NCI-H1417 (cell line): ENCODE results near the gene C4orf54.
A peak's percentile ranks its signal among the peaks of the same experiment; 100 is the strongest.

Experiments
- DNase-seq, 3 experiments: peaks; one replicate each; lab custom pipeline; 2025; lab: John Stamatoyannopoulos, UW

C4orf54 gene

DNA sequence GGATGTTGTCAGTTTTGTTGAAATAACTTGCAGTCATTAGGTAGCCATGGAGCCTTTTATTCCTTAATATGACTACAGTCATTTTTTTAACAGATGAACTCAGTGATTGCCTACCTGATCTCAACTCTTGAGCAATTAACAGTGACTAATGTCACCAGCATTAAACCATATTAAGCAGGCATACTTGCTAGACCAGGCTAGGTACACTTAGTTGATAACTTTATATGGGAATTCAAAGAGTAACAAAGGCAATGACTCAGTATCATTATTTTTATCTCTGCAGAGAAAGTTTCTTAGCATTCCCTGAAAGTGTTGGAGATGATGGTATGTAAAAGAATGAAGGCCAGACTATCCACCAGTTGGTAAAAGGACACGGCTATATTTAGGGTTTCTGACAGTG is at the start of gene C4orf54:
Gene C4orf54 (minus strand): TSS at position 31 of the 400 bp plus-strand sequence. CDS start 3,180 bp downstream, outside the sequence.
- no peak for DNase-seq

DNA sequence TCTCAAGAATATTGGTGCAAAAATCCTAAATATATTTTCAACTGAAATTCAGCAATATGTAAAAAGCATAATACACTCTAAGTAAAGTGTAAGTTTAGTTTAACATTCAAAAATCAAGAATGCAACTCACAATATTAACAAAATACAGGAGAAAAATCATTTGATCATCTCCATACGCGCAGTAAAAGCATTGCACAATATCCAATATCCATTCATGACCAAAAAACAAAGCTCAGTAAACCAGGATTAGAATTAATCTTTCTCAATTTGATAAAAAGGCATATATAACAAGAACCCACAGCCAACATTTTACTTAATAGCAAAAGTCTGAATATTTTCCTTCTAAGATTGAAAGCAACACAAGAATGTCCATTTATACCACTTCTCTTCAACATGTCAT is 48.3 kb upstream of the C4orf54 start:
- DNase-seq = no peak

DNA sequence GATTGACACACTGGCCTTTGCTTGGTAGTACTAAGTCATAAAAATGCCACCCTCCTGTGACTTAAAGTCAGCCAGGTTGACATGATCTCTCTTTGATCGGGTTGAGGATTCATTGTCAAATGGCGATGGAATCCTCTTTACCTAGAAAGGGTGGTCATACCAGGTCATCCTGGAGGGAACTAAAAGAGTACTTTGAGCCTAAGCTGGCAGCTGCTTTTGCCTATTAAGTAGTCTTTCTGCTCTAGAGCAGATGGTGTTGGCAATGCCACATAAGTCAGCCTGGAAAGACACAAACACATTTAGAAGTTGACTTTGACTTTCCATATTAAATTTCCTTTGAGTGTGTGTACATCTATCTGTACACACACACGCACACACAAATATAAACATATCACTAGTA is 39.2 kb upstream of the C4orf54 start:
- no peak for DNase-seq

DNA sequence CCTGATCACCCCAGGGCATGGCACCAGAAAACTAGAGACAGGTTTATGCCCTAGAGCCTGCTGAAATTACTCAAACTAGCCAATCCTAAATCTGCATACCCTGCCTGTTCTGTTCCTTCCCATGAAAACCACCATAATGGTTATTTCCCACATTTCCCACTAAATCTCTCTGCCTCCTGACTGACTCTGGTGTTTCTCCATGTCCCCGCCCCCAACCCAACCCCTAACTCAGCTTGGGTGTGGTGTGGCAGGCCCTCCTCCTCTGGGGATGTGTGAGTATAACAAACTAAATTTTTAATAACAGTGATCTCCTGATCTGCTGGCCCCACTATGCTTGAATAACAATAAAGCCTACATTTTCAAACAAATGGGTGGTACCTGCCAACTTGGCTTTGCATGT is 35.5 kb upstream of the C4orf54 start:
- no peak for DNase-seq

DNA sequence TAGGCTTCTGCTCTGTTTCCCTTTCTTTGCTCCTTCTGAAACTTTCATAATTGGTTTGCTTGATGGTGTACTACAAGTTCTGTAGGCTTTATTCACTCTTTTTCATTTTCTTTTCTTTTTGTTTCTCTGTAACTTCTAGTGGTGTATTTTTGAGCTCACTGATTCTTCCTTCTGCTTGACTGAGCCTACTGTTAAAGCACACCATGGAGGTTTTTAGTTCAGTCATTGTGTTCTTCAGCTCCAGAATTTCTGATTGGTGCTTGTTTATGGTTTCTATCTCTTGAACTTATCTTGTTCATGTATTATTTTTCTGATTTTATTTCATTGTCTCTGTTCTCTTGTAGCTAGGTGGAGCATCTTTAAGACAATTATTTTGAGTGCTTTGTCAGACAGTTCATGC is 33.4 kb upstream of the C4orf54 start:
- DNase-seq = no peak

DNA sequence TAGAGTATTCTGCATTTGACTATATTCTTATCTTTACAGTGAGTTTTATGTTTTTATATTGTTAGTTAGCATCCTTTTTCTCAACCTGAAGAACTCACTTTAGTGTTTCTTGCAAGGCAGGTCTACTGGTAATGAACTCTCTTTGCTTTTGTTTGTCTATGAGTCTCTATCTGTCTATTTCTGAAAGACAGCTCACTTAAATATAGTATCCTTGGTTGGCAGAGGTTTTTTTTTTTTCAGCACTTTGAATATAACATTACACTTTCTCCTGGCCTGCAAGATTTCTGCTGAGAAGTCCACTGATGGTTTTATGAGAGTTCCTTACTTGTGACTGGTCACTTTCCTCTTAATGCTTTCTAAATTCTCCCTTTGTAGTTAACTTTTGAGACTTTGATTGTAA is 32.8 kb upstream of the C4orf54 start:
- no peak for DNase-seq

DNA sequence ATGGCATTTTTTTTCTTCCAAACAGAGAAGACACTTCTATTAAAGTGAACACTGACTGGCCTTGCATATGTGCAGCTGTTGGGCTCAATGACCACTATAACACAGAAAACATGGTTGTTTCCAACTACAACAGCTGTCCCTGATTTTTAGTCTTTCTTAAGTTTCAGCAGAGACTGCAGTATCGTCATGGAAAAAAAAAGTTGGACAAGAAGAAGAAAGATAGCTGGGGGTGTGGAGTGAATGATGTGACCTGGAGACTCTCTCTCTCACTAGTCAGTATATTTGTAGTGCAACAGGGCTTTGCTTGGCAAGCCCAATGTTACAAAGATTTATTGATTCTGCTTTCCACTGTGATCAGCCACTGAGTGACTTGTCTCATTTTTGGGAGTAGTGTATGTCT is 29.5 kb upstream of the C4orf54 start:
- no peak for DNase-seq

DNA sequence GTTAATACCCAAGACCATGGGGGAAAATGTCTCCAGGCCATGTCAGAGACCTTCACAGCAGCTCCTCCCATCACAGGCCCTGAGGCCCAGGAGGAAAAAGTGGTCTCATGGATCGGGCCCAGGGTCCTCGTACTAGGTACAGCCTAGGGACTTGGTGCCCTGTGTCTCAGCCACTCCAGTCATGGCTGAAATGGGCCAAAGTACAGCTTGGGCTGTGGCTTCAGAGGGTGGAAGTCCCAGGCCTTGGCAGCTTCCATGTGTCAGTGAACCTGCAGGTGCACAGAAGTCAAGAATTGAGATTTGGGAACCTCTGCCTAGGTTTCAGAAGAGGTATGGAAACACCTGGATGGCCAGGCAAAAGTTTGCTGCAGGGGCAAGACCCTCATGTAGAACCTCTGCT is 27.6 kb upstream of the C4orf54 start:
- DNase-seq = no peak

DNA sequence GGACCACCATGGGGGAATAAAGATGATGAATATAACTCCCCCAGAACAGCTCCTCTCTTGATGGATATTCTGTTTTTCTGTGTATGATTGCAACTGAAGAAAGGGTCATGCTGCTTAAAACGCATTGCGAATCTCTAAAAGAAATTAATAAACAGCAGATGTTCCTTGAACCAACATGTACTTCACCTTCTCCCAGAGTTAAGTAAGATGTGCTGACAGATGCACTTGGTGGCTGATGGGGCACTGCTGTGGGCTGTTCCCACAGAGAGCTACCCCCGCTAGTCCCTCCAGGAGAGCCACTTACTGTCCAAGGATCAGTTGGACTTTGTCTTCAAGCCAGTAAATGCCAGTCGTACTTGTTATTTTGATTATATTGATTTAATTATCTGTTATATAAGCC is 26.3 kb upstream of the C4orf54 start:
- DNase-seq = no peak

DNA sequence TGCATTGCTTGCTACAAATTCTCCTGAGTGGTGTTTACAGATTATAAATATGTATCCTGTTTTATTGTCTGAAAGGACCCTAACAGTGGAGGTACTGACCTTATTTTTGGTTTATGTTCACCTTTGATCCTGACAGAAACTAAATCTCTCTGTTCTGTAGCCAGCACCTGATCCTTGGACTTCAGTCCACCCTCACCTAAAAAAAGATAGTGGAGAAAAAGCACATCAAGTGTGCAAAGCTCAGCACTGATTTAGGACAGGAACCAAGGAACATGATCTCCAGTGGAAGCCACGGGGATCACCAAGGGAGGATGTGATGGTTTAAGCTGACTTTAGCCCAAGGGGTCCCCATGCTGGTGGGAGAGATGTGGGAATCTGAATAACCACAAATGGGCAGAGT is 22.3 kb upstream of the C4orf54 start:
- no peak for DNase-seq

DNA sequence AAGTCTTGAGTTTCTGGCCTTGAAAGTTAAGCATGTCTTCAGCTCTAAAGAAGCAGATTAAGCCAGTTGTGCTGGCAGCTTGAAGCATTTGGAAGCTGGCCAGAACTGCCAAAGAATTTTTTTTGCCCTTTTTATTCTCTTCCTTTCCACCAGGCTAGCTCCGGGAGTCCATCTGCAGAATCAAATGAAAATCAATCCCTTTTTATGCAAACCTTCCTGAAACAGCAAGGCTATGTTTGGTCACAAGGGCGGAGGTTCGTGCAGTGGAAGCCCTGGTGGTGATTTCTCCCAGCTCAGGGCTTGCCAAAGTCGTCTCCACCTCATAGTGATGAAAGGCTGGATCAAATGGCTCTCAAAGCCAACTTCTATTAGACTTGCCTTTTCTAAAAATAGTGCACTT is 21.6 kb upstream of the C4orf54 start:
- peak in 1 of 3 experiments; percentile 27 for DNase-seq

DNA sequence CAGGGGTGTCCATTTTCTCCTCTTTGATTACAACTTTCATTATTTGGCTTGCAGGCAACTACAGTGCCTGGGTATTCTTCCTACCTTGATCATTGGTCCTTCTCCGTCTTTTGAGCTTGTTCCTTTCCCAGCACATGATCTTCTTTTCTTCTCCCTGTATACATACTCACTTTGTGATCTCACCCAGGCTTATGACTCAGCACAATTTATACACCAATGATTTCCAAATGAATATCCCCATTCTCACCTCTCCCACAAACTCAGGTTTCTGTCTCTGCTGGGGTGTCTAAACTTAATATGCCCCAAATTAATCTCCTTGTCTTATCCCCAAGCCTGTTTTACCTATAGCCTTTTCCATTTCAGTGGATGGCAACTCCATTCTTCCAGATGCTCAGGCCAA is 19.5 kb upstream of the C4orf54 start:
- no peak for DNase-seq

DNA sequence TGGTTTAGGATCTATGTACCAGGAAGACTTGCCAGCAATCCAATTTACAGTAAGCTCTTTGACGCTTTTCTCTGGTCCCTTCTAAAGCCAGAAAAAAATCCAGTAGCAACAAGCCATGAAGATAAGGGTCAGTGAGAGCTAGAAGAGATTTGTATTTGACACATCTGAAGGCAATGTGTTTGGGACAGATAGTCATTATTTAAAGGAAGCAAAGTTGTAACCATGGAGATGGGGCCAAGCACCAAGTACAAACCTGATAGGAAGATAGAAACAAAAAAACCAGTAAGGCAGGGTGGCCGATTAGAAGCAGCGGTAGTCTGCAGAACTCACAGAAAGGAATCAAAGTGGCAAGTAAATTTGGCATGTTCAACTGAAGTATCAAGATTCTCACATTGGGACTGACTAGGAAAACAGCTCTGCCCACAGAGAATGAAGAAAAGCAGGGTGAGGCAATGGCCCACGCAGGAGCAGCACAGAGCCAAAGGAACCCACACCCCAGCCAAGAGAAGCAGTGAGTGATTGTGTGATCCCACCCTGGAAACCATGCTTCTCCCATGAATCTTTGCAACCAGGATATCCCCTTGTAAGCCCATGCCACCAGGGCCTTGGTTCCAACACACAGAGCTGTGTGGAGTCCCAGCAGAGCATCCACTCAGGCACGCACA is 12.9 kb upstream of the C4orf54 start:
- no peak for DNase-seq

DNA sequence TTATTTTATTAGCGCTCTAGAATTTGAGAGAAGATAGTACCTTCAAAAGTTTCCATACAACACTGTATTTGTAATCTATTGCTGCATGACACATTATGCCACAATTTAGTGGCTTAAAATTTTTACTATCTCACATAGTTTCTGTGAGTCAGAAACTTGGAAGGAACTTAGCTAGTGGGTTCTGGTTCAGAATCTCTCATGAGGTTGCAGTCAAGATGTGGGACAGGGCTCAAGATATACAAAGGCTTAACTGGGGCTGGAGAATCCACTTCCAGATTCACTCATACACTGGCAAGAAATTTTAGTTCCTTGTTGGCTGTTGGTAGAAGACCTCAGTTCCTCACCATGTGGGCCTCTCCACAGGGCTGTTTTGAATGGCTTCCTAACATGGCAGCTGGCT is 11.5 kb upstream of the C4orf54 start:
- DNase-seq = no peak

DNA sequence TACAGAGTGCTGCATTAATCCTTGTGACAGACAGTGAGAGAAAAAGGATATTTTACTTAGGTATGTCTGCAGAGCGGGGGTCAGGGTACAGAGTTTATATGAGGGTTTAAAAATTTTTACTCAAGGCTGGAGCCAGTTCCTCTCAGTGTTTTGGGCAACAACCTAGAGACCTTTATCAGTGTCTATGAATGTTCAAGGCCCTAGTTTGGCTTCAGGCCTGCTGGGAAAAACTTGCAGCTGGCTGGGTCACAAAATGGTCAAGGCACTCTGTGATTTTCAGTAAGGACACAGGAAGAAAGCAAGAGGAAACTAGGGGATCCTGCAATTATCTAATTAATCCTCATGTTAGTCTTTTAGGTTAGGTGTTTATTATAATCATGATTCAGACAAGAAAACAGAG is 10.8 kb upstream of the C4orf54 start:
- no peak for DNase-seq

DNA sequence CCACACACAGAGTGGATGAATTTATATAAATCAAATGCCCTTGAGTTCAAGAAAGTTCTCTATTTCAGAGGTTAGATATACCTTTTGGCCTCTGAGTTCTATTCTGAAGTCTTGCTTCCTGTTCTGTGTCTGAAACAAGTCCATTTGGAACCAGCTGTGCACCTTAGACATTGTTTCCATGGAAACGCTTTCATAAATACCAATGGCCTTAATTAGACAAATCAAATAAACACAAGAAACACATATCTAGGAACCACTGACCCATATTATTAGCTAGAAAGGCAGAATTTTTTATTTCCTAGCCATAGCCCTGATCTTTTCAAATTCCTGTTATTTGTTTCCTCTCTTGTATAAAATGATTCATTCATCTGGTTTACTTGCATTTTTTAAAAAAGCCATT is 8.4 kb upstream of the C4orf54 start:
- DNase-seq = peak in 1 of 3 experiments; percentile 41

DNA sequence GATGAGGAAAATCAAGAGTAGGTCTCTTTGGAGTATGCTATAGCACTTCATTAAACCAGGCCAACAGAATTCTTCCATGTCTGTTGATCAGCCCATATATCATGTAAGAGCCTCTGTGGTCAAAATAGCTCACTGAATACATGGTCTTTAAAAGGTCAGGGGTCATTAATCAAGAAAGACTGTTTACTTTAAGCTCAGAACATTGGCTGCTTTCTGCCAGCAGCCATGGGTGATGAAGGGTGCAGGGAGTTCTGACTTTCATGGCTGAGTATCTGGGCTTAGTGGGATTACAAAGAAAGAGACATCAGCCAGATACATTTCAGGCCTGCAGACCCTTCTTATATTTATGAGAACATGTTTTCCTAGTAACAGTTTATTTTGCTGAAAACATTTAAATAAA is 7.1 kb upstream of the C4orf54 start:
- peak in 1 of 3 experiments; percentile 15 for DNase-seq

DNA sequence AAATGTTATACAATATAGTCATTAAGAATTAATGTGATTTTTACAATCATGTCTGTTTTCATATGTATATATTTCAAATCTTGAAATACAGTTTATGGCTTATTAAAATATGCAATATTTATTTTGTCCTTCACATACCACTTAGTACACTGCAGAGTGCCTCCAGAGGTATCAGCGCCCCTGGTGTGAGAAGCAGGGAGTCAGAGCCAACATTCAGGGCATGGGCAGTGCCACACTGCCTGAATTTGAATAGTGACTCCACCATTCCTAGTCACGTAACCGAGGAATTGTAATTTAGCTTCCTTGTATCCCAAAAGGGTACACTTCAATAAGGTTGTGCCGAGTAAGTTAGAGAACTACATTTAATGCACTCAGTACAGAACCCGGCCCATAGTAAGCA is 4.3 kb upstream of the C4orf54 start:
- DNase-seq = no peak

DNA sequence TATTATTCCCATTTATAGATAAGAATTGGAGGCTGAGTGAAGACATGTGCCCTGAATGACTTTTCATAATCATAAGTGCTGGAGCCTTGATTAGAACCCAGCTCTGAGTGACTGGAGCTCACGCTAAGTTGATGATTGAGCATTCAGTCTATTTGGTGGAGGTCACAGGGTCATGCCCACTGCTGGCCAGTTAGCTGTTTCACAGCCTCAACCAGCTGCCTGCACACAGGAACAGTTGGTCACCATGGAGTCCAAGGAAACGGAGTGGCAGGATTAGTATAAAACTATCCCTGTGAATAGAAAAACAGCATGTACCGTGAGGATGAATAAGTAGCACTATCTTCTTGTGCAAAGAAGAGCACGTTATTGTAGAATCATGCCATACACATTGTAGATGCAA is 1.0 kb upstream of the C4orf54 start:
- no peak for DNase-seq

DNA sequence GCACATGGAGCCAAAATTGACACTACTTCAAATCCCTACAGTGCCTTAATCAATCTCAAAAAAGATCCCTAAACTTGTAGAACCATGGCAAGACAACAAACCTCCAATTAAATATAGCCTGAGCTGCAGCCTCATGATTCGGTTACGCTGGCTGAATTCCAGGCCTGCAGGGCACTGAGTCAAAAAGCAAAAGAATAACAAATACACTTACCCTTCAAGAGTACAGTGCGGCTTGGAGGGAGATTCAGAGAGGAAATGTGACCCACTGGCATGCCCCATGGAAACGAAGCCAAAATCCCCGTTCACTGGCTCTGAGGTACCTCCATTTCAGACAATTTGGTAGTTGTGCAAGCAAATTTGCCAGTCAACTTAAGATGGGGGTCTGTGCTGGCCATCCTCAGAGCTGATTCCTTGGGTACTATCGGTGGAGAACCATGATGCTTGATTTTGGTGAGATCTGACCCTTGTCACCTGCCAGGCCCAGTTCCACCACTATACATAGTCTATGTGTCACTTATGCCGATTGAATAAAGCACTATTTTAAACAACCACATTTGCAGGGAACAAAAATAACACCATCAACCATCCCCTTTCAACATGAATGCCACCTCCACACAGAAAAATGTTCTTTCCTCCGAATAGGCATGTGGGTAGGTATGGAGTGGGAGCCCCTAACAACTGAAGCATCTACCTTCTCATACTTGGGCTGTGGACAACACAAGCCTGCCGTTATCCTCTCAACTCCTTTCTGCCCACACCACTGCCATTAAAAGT is 2.1 kb downstream of the C4orf54 start:
- peak in 1 of 3 experiments; percentile 41 for DNase-seq

DNA sequence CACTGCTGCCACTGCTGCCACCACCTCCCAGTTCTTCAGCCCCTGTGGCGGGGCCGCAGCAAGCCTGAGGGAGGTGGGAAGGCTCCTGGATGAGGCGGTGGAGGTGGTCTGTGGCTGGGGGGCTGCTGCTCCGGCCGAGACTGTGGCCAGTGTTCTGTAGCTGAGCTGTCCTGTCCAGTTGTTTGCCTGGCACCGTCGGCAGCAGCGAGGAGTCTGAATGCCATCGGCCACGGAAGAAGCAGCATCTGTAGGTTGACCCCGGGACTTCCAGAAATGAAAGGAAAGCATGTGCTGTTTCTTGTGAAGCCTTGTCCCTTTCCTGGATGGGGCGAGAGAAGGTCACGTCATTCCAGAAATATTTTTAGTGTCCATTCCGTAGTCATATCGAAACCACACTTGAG is 3.3 kb downstream of the C4orf54 start:
- no peak for DNase-seq

DNA sequence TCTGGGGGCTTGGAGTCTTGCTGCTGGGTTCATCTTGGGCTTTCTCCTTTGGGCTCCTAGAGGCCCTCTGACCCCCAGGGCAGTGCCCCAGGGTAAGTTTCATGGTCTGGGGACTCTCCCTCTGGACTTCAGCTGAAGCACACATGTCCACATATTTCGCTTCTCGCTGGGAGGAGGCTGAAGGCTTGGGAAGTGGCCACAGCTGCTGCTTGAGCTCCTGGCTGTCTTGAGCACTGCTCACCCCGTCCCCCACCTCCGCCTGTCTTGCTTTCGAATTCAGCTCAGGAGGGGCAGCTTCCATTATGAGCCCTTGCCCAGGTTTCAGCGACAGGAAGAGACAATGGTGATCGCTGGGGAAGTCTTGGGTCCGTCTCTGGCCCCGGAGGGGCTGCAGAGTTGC is 3.7 kb downstream of the C4orf54 start:
- DNase-seq = no peak

DNA sequence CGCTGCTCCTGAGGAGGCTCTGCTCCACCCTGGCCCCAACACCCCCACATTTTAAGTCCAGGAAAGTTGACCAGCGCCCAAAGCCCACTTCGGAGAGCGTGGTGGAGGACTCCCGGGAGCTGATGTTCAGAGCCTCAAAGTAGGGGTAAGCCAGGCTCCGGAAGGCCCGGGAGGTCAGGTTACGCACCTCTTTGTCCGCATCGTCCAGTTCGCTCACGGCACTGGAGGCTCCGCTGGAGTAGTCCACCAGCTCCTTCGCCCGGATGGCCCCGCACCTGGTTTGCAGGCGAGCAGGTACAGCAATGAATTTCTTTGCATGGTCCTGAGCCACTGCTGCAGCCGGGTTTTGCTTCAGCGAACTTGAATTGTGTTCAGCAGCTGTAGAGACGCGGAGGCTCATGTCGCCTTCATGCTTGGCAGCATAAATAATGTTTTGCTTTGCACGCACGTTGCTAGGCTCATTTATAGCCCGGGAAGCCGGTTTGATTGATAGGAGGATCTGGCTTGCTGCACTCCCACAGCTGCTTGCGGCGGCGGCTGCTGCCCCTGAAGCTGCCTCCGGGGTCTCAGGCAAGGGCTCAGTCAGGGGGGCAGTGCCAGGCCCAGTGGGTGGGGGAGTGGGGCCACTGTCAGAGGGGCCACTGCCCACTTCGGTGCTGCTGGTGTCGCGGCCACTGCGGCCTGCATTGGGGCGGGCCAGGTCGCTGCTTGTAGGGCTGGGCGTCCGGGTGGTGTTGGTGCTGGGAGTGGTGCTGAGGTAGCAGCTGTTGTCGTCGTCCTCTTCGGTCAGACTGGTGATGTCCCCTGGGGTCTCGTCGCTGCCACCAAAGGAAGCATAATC is 4.8 kb downstream of the C4orf54 start:
- DNase-seq = no peak
